ENCODE results near the gene NKG7. TPM values are rescaled to one million over a fixed set of nuclear protein-coding genes. Genes with fewer than 3 reads are reported as not detected.

NKG7 gene
- polyA plus RNA-seq, 4 donors: 0.90 to 2.7 (median 2.0) TPM

- peak in 1 of 4 donors; percentile 18 for DNase-seq (ENCODE audit: low read depth in 4 of 4, low spot score in 2 of 4)
Measured at GRCh38 chr19:51365211-51365964, 7.1 kb downstream of the NKG7 start.

GRCh38 chr19:51364200-51365106 lies 8.0 kb downstream of the NKG7 start:
- no peak for DNase-seq (ENCODE audit: low read depth in 4 of 4, low spot score in 2 of 4)

GRCh38 chr19:51361239-51361638 lies 11.2 kb downstream of the NKG7 start:
- DNase-seq (ENCODE audit: low read depth in 4 of 4, low spot score in 2 of 4): no peak

GRCh38 chr19:51359294-51359693 lies 13.2 kb downstream of the NKG7 start:
- no peak for DNase-seq (ENCODE audit: low read depth in 4 of 4, low spot score in 2 of 4)

GRCh38 chr19:51357952-51358351 lies 14.5 kb downstream of the NKG7 start:
- no peak for DNase-seq (ENCODE audit: low read depth in 4 of 4, low spot score in 2 of 4)

- DNase-seq (ENCODE audit: low read depth in 4 of 4, low spot score in 2 of 4): no peak
Measured at GRCh38 chr19:51356159-51356801, 16.2 kb downstream of the NKG7 start.

GRCh38 chr19:51354742-51355148 lies 17.7 kb downstream of the NKG7 start:
- DNase-seq (ENCODE audit: low read depth in 4 of 4, low spot score in 2 of 4): peak in 2 of 4 donors; percentile 37

GRCh38 chr19:51354103-51354741 lies 18.2 kb downstream of the NKG7 start:
- DNase-seq (ENCODE audit: low read depth in 4 of 4, low spot score in 2 of 4): peak in 1 of 4 donors; percentile 13

GRCh38 chr19:51352783-51353360 lies 19.6 kb downstream of the NKG7 start:
- DNase-seq (ENCODE audit: low read depth in 4 of 4, low spot score in 2 of 4): no peak

GRCh38 chr19:51351266-51351990 lies 21.0 kb downstream of the NKG7 start:
- DNase-seq (ENCODE audit: low read depth in 4 of 4, low spot score in 2 of 4): no peak

- no peak for DNase-seq (ENCODE audit: low read depth in 4 of 4, low spot score in 2 of 4)
Measured at GRCh38 chr19:51347209-51347928, 25.1 kb downstream of the NKG7 start.

- DNase-seq (ENCODE audit: low read depth in 4 of 4, low spot score in 2 of 4): no peak
Measured at GRCh38 chr19:51346742-51347141, 25.7 kb downstream of the NKG7 start.

- DNase-seq (ENCODE audit: low read depth in 4 of 4, low spot score in 2 of 4): no peak
Measured at GRCh38 chr19:51345076-51345620, 27.3 kb downstream of the NKG7 start.

GRCh38 chr19:51342631-51343569 lies 29.6 kb downstream of the NKG7 start:
- DNase-seq (ENCODE audit: low read depth in 4 of 4, low spot score in 2 of 4): no peak

- DNase-seq (ENCODE audit: low read depth in 4 of 4, low spot score in 2 of 4): no peak
Measured at GRCh38 chr19:51341976-51342580, 30.4 kb downstream of the NKG7 start, which contains the start of gene VSIG10L. VSIG10L (minus strand) TSS chr19:51342139; CDS start chr19:51342124, 15 bp downstream.

- DNase-seq (ENCODE audit: low read depth in 4 of 4, low spot score in 2 of 4): no peak
Measured at GRCh38 chr19:51341066-51341465, 31.4 kb downstream of the NKG7 start.

All from left renal cortex interstitium (tissue), 4 donors.